Prostate gland (tissue), 2 donors: ENCODE data around the gene MBOAT7.

Source experiments
- CTCF ChIP-seq, 4 experiments: fragments of 200-600 bp in 2 of 4; fragments of 450-650 bp in 2 of 4; sonication (generic) in 2 of 4; IDR thresholded peaks; 1 replicate in 3 of 4; 2 replicates in 1 of 4; pipeline ENCODE4 v1.5.1; 2016 to 2019; ENCODE audit warnings: antibody characterized with exemption in 4 of 4, mild to moderate bottlenecking in 2 of 4, moderate library complexity in 2 of 4
- POLR2A ChIP-seq: fragments of 450-650 bp; IDR thresholded peaks from one replicate; pipeline ENCODE4 v1.6.1; 2016; ENCODE audit warnings: antibody characterized with exemption, mild to moderate bottlenecking
- POLR2AphosphoS5 ChIP-seq: sonication (generic); formaldehyde crosslinking; IDR thresholded peaks from one replicate; pipeline ENCODE4 v1.6.1; 2017; ENCODE audit warnings: antibody characterized with exemption

DNA sequence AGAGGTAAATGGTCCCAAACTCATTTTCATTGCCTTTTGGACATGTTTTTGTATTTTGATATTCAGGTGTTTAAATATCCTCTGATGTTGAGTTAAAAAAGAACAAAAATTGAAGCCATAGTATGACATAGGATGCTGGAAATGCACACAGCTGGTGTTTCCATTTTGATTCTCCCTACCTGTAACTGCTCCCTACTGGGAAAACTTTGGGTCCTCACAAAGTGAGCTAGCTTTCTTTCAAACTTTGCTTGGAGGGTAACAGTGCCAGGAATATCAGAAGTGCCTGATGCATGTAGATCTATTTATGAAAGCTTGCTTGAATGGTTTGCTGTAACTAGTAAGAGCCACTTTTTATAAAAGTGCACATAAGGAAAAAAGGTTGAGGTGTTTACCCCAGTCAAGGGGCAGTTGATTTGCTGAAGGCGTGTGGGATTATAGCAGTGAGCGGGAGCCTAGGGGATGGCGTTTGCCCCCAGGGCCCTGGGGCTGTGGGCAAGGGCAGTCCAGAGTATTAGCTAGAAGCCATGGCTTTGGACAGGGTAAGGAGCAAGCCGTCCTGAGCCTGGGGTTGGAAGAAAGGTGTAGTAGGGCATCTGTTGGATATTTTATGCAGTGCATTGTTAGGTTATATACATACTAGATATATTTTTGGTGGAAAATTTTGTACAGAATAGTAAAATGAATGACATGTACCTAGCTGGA lies 15.5 kb upstream of the MBOAT7 start:
- TF ChIP-seq CTCF (IDR thresholded peaks at IDR 0.05) = no peak
- no peak for TF ChIP-seq POLR2A
- no peak for TF ChIP-seq POLR2AphosphoS5
